CD4-positive, alpha-beta T cell treated with Interleukin-6 for 4 hours (primary cell): ENCODE measurements around the gene ZNF831.

Experiments used
- DNase-seq: peaks from one replicate; pipeline ENCODE4 v3.0.0-alpha.2; 2020; ENCODE audit warnings: mixed read lengths

ZNF831 gene

GRCh38 chr20:59157961-59158541 lies 5.6 kb upstream of the ZNF831 start:
- DNase-seq: no peak

GRCh38 chr20:59158673-59159072 lies 4.9 kb upstream of the ZNF831 start:
- no peak for DNase-seq

DNA sequence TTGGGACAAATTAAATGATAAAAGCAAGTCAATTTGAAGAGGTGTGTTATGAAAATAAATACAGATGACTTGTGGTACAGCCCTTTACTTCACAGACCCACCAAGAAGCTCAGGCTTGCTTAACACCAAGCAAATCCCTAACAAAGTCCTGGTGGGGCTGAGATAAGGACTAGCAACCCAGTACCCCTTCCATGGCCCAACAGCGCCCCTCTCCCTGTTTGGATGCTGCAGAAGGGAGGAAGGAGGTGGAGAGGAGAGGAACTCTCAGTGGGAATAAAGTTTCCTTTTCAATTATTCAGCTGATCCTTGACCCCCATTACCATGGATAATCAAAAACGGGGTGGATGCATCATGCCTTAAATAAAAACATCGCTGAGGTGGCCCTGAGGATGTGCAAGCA lies 4.5 kb upstream of the ZNF831 start:
- DNase-seq: no peak

GRCh38 chr20:59159493-59160376 lies 3.9 kb upstream of the ZNF831 start:
- peak; percentile 73 for DNase-seq

DNA sequence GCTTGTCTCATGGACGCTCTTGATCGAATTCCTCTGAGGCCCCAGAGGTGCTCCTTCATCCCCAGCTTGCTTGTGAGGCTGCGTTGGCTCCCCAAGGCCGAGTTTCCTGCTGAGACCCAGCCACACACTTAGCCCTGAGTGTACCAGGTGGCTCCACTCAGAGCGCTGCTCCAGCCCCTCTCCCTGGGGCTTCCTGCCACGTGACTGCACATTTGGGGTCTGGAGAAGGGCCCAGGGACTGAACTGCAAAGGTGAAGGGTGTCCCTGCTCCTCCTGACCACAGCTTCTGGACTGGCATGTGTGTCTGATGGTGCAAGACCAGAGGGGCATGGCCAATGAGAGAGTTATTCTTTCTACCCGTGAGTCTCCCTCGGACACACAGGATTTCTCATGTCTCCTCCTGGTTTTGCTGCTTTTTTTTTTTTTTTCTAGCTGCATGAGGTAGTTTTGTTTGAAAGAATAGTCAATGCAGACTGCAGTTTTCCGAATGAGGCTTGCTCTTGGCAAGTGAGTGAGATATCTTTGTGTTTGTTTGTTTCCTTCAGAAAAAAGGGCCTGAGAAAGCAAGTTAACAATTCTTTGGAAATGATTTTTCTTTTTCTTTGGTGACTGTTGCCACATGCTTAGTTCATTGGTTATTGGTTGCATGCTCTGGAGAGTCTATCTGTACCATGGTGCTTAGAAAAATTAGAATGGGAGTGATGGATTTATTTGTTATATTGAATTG lies 3.1 kb upstream of the ZNF831 start:
- DNase-seq: peak; percentile 40

- DNase-seq: no peak
These were observed 1.9 kb upstream of the ZNF831 start for GRCh38 chr20:59161721-59162120.

DNA sequence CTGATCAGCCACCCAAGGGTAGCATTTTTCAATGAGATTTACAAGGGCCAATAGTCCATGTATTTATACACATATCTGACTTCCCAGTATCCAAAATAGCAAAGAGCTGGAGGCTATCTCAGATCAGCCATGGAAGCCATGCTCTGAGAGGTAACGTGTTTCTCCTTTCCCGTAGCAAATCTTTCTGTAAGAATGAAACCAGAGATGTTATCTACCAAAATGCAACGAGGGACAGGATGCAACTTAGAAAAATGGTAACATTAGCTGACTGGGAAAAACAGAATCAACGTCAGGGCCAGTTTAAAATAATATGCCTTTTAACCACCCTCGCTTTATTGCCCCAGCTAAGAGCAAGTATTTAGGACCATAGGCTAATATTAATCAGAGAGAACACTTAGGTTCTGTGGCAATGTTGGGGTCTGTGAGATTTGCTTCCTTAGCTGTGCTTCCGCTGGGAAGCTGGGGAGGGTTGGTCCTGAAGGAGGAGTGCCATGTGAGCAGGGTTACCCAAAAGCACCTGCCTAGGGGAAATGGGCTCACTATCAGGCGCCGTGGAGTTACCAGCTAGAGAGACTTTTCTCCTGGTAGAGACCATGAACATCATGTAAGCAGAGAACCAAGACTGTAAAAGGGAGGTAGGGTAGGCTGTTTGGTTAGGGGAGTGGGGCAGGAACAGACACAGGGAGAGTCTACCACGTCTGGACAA lies 1.2 kb downstream of the ZNF831 start:
- no peak for DNase-seq

DNA sequence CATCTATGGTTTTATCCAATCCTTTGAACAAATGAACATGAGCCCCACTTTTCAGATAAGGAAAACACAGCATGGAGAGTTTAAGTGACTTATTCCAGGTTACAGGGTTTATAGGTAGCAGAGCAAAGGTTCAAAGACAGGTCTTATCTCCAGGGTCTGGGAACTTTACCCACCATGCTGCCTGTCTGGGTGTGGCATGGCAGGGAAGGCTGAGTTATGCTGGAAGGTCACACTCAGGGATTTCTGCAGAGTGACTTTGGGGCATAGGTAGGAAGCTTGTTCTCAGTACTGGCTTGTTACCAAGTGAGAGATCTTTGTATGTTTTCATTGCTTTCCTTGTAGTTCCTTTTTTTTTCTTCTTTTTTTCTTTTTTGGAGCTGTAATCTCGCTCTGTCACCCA lies 1.8 kb downstream of the ZNF831 start:
- DNase-seq: no peak

- DNase-seq: peak; percentile 45
These were observed 2.5 kb downstream of the ZNF831 start for GRCh38 chr20:59165891-59166709.

GRCh38 chr20:59170406-59171349 lies 7.1 kb downstream of the ZNF831 start:
- DNase-seq: no peak

GRCh38 chr20:59171986-59172385 lies 8.4 kb downstream of the ZNF831 start:
- no peak for DNase-seq

DNA sequence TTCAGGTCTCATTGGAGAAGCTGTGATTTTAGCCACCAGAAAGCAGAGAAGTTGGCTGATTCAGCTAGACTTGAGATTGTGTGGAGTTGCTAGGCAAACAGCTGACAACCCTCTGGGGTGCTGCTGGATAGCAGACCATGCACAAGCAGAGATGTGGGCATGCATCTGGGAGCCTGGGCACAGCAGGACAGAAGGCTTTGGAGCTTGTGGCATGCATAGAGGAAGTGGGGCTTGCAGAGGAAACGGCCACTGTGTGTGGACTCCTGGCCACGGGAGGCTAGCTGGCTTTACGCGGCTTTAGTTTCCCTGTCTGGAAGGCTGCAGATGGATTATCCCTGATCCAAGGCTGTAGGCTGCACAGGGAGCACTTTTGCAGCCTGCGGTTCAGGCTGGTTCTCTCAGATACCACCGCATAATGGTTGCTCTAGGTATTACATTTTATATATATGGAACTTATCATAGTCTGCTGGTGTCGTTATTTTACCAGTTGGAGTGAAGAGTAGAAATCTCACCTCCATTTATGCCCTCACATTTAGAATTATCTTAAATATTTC lies 10.4 kb downstream of the ZNF831 start:
- DNase-seq: no peak

DNA sequence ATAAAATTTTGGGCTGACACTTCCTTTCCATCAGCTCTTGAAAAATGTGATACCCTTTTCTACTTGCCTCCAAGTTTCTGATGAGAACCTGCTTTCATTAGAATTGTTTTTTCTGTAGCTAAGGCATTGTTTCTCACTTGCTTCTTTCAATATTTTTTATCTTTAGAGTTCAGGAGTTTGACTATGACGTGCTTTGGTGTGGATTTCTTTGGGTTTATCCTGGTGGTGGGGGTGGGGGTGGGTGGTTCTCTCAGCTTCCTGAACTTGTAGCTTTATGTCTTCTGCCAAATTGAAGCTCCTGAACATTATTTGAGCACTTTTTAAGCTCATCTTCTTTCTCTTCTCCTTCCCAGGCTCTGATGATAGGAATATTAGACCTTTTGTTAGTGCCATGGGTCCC lies 11.4 kb downstream of the ZNF831 start:
- DNase-seq: peak; percentile 56

DNA sequence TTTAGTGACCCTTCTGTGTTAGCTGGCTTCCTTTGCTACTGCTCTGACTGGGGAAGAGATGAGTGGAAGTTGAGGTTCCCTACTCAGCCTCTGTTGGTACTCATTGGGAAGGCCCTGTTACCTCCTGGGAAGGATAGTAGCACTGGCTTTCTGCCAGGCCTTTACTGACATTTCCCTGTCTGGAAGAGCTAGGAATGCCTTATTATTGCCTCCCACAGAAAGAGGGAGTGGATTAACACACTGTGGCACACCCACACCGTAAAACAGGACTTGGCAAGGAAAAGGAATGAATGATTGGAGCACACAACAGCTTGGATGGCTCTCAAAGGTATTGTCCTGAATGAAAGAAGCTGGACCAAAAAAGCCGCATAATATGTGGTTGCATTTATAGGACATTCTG lies 12.2 kb downstream of the ZNF831 start:
- no peak for DNase-seq

- DNase-seq: no peak
These were observed 13.2 kb downstream of the ZNF831 start for GRCh38 chr20:59176812-59177211.

GRCh38 chr20:59177266-59178250 lies 13.9 kb downstream of the ZNF831 start:
- peak; percentile 47 for DNase-seq

- no peak for DNase-seq
These were observed 15.5 kb downstream of the ZNF831 start for GRCh38 chr20:59178983-59179595.

GRCh38 chr20:59179988-59180387 lies 16.4 kb downstream of the ZNF831 start:
- no peak for DNase-seq

- DNase-seq: no peak
These were observed 18.3 kb downstream of the ZNF831 start for GRCh38 chr20:59181936-59182335.
